HCT116 (cell line): ENCODE data around the gene TLCD3B. TPM values are rescaled to one million over a fixed set of nuclear protein-coding genes. Genes with fewer than 3 reads are reported as not detected.

ENCODE experiments used
- ATAC-seq: fragments of 200-7000 bp; cut with Tn5 transposase; 2 replicates; pipeline ENCODE4 v1.9.1; 2020; ENCODE audit warnings: mild to moderate bottlenecking, moderate library complexity
- Bru-seq: library from RNA; stranded (reverse); fragments of 400-500 nt; gene quantifications from one replicate; lab custom pipeline; 2021; lab: Mats Ljungman, UMichigan
- BruChase-seq, 2 experiments: library from RNA; stranded (reverse); fragments of 400-500 nt; gene quantifications; one replicate each; lab custom pipeline; 2021; lab: Mats Ljungman, UMichigan
- BruUV-seq: library from RNA; stranded (reverse); fragments of 400-500 nt; replicated peaks from 2 replicates; lab custom pipeline; 2021; lab: Mats Ljungman, UMichigan
- CTCF ChIA-PET: fragments of 300-600 bp; sonication (Branson Sonifier 250); formaldehyde crosslinking; loops from one replicate; lab custom pipeline; 2021; ENCODE audit warnings: antibody characterized with exemption; lab: Charles Lee
- POLR2A ChIA-PET: fragments of 300-600, 350-600 bp; sonication (Branson Sonifier 250); formaldehyde crosslinking; loops from one replicate; lab custom pipeline; 2021; ENCODE audit warnings: antibody characterized with exemption; lab: Charles Lee
- RAD21 ChIA-PET, 2 experiments: fragments of 300-600 bp; sonication (Branson Sonifier 250); formaldehyde crosslinking; loops; one replicate each; lab custom pipeline; 2023; ENCODE audit warnings: low total read pairs in 2 of 2; ENCODE audit not compliant: uncharacterized antibody in 2 of 2, unreplicated experiment in 2 of 2, low non-redundant PET in 1 of 2; lab: Charles Lee
- DNase-seq: peaks from one replicate; pipeline ENCODE4 v3.0.0-alpha.2; 2010; ENCODE audit warnings: low read depth, low spot score
- H2AFZ ChIP-seq: fragments of 200-600 bp; shearing (Covaris generic), sonication (generic); 2 replicates; pipeline ENCODE4 v1.6.1; 2017; ENCODE audit warnings: low read depth, mixed run types, mixed read lengths, antibody characterized with exemption, low read length; ENCODE audit not compliant: poor library complexity, severe bottlenecking
- H3K27ac ChIP-seq: 2 replicates; pipeline ENCODE4 v1.5.1; 2012; ENCODE audit warnings: low read depth, low read length
- H3K27me3 ChIP-seq: fragments of 200-600 bp; sonication (generic); 2 replicates; pipeline ENCODE4 v1.6.1; 2016; ENCODE audit warnings: mixed run types, low read length, mixed read lengths; ENCODE audit not compliant: insufficient read depth
- H3K36me3 ChIP-seq, 2 experiments: fragments of 200-500 bp in 1 of 2; fragments of 200-600 bp in 1 of 2; sonication (Bioruptor generic) in 1 of 2; sonication (generic) in 1 of 2; 2 replicates each; pipeline versions ENCODE4 v1.5.1 to v1.6.1; 2014 to 2016; ENCODE audit warnings: low read length in 2 of 2, inconsistent platforms in 1 of 2, mixed read lengths in 1 of 2, mixed run types in 1 of 2; ENCODE audit not compliant: insufficient read depth in 2 of 2, control insufficient read depth in 1 of 2
- H3K4me1 ChIP-seq, 2 experiments: fragments of 200-600 bp in 1 of 2; sonication (generic) in 1 of 2; 2 replicates each; pipeline versions ENCODE4 v1.5.1 to v1.6.1; 2012 to 2017; ENCODE audit warnings: low read length in 2 of 2, inconsistent platforms in 1 of 2, mild to moderate bottlenecking in 1 of 2, mixed read lengths in 1 of 2, mixed run types in 1 of 2, moderate library complexity in 1 of 2; ENCODE audit not compliant: insufficient read depth in 2 of 2, control insufficient read depth in 1 of 2
- H3K4me2 ChIP-seq: fragments of 200-600 bp; sonication (generic); 2 replicates; pipeline ENCODE4 v1.6.1; 2017; ENCODE audit warnings: mixed run types, low read length, mixed read lengths
- H3K4me3 ChIP-seq, 2 experiments: fragments of 200-600 bp in 1 of 2; sonication (generic) in 1 of 2; replicated peaks in 1 of 2; 2 replicates each; pipeline ENCODE4 v1.5.1; 2011 to 2016; ENCODE audit warnings: low read length in 2 of 2, control low read depth in 1 of 2, low read depth in 1 of 2, mild to moderate bottlenecking in 1 of 2, mixed read lengths in 1 of 2, mixed run types in 1 of 2
- H3K79me2 ChIP-seq: fragments of 200-600 bp; sonication (generic); 2 replicates; pipeline ENCODE4 v1.6.1; 2017; ENCODE audit warnings: mild to moderate bottlenecking, mixed run types, low read length, moderate library complexity, mixed read lengths; ENCODE audit not compliant: insufficient read depth
- H3K9ac ChIP-seq: fragments of 200-600 bp; sonication (generic); 2 replicates; pipeline ENCODE4 v1.6.1; 2016; ENCODE audit warnings: low read length, mixed read lengths
- H3K9me2 ChIP-seq: fragments of 200-600 bp; sonication (generic), shearing (Covaris generic); 2 replicates; pipeline ENCODE4 v1.6.1; 2017; ENCODE audit warnings: mixed run types, mild to moderate bottlenecking, moderate library complexity; ENCODE audit not compliant: insufficient read depth
- H3K9me3 ChIP-seq, 2 experiments: fragments of 200-500 bp in 1 of 2; fragments of 200-600 bp in 1 of 2; sonication (Bioruptor generic) in 1 of 2; sonication (generic) in 1 of 2; 2 replicates each; pipeline ENCODE4 v1.6.1; 2014 to 2017; ENCODE audit warnings: low read length in 2 of 2, mixed read lengths in 2 of 2, inconsistent platforms in 1 of 2, low read depth in 1 of 2, mild to moderate bottlenecking in 1 of 2, mixed run types in 1 of 2, moderate library complexity in 1 of 2; ENCODE audit not compliant: control insufficient read depth in 1 of 2, insufficient read depth in 1 of 2
- H4K20me1 ChIP-seq: fragments of 200-600 bp; sonication (generic), shearing (Covaris generic); 2 replicates; pipeline ENCODE4 v1.6.1; 2017; ENCODE audit warnings: mixed run types, mild to moderate bottlenecking, moderate library complexity; ENCODE audit not compliant: insufficient read depth
- ATF3 ChIP-seq: IDR thresholded peaks from 2 replicates; pipeline ENCODE4 v1.6.1; 2012
- CEBPB ChIP-seq: IDR thresholded peaks from 2 replicates; pipeline ENCODE4 v1.6.1; 2012; ENCODE audit warnings: low read depth
- EZH2phosphoT487 ChIP-seq: fragments of 200-600 bp; IDR thresholded peaks from 2 replicates; pipeline ENCODE4 v1.6.1; 2018; ENCODE audit warnings: antibody characterized with exemption, borderline replicate concordance
- MAX ChIP-seq: IDR thresholded peaks from 2 replicates; pipeline ENCODE4 v1.6.1; 2012
- POLR2AphosphoS5 ChIP-seq: IDR thresholded peaks from 2 replicates; pipeline ENCODE4 v1.6.1; 2011; ENCODE audit warnings: mild to moderate bottlenecking, low read depth, low read length, moderate library complexity
- SIN3A ChIP-seq: IDR thresholded peaks from 2 replicates; pipeline ENCODE4 v1.6.1; 2012; ENCODE audit warnings: low read depth
- ZFX ChIP-seq: fragments of 450-650 bp; IDR thresholded peaks from 2 replicates; pipeline ENCODE4 v1.6.1; 2017
- ZNF274 ChIP-seq: fragments of 200-500 bp; sonication (Bioruptor generic); IDR thresholded peaks from 2 replicates; pipeline ENCODE4 v1.6.1; 2014; ENCODE audit warnings: mild to moderate bottlenecking, low read depth, low read length, inconsistent platforms
- intact Hi-C: fragments of 100-400 bp; cut with micrococcal nuclease; formaldehyde crosslinking; loops from 2 replicates; pipeline ENCODE4 v1.10.0; 2022
- long read RNA-seq: library from polyadenylated mRNA; unstranded; transcript quantifications from one replicate; pipeline ENCODE4 v2.0.0, GENCODE V29; 2021; ENCODE audit not compliant: unreplicated experiment
- polyA plus RNA-seq: library from polyadenylated mRNA; unstranded; fragments of >200 nt; gene quantifications from 2 replicates; pipeline ENCODE4 v1.2.1, GENCODE V29; 2012; ENCODE audit warnings: missing spikeins
- total RNA-seq: library from RNA; stranded (reverse); gene quantifications from one replicate; pipeline ENCODE4 v1.2.1, GENCODE V29; 2021; ENCODE audit not compliant: unreplicated experiment
- TF ChIP-seq, protein P1 (sequence below), 3 experiments: fragments of 200-600 bp in 1 of 3; sonication (generic) in 1 of 3; IDR thresholded peaks in 2 of 3; conservative IDR thresholded peaks in 1 of 3; 2 replicates each; pipeline ENCODE4 v1.5.1; 2012 to 2017; ENCODE audit warnings: low read depth in 2 of 3, low read length in 2 of 3, antibody characterized with exemption in 1 of 3, borderline replicate concordance in 1 of 3, control low read depth in 1 of 3, mild to moderate bottlenecking in 1 of 3, mixed read lengths in 1 of 3, mixed run types in 1 of 3, moderate library complexity in 1 of 3; ENCODE audit not compliant: insufficient read depth in 1 of 3

Gene TLCD3B, protein sequence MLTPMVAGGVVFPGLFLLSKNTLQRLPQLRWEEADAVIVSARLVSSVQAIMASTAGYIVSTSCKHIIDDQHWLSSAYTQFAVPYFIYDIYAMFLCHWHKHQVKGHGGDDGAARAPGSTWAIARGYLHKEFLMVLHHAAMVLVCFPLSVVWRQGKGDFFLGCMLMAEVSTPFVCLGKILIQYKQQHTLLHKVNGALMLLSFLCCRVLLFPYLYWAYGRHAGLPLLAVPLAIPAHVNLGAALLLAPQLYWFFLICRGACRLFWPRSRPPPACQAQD
- total RNA-seq (1.0 TPM), Bru-seq, nascent RNA (percentile 25 among the genes with signal in this experiment), BruChase-seq, experiment 1, labeled RNA remaining after a 6-hour chase (percentile 25 among the genes with signal in this experiment), BruChase-seq, experiment 2, labeled RNA remaining after a 2-hour chase (percentile 27 among the genes with signal in this experiment)
- polyA plus RNA-seq, result 2.1 and 2.3 TPM in 2 replicates
- long read RNA-seq, result 0 reads

GRCh38 chr16:30030841-30031413 is at the start of gene TLCD3B:
Gene TLCD3B (minus strand): TSS chr16:30031271. CDS start chr16:30030527, 744 bp downstream.
- Histone ChIP-seq H2AFZ (no peak within 1 kb of the TSS), H3K9me3 (no peaks in the 10 kb centered on the region)
- intact Hi-C loops, result no loop called here

More at GRCh38 chr16:30030841-30031413, at the start of gene TLCD3B:
- no peak within 1 kb of the TSS for H3K9ac ChIP-seq
- H3K4me1 ChIP-seq, result peaks cover 0 to 5% of the 10 kb centered on the region in 2 experiments; a peak in 2 of 4 replicates
- H3K27me3 ChIP-seq, result no peaks in the 10 kb centered on the region
- H4K20me1 ChIP-seq, result no peaks in the 10 kb centered on the region
- H3K9me2 ChIP-seq, result no peaks in the 10 kb centered on the region
- no TSS peak for BruUV-seq
- ChIA-PET POLR2A (interaction anchor here (0.6 kb wide), 1 partner anchor 204 kb away, joined by 3 read pairs; no protein-coding TSS in a partner anchor), RAD21 (interaction anchor here in 1 of 2 experiments (0.7 to 2.5 kb wide), 2 partner anchors 147 to 331 kb away, joined by 3 to 8 read pairs; no protein-coding TSS in a partner anchor), CTCF (interaction anchor here (1.0 to 2.6 kb wide), 4 partner anchors 13 to 331 kb away, joined by 3 to 34 read pairs (median 8); partner anchors contain the start of gene PAGR1)
- ATAC-seq (no peak), DNase-seq (no peak)
- no peak within 1 kb of the TSS for H3K4me2 ChIP-seq
- no peak within 1 kb of the TSS for H3K27ac ChIP-seq
- H3K36me3 ChIP-seq, result no peaks in the 10 kb centered on the region
- no peaks in the 10 kb centered on the region for H3K79me2 ChIP-seq
- no peak within 1 kb of the TSS for H3K4me3 ChIP-seq
- TF ChIP-seq MAX (no peak), POLR2AphosphoS5 (no peak), CEBPB (no peak), SIN3A (no peak), ZNF274 (no peak), ZFX (no peak), ATF3 (no peak), EZH2phosphoT487 (no peak)
- TF ChIP-seq, protein P1, sequence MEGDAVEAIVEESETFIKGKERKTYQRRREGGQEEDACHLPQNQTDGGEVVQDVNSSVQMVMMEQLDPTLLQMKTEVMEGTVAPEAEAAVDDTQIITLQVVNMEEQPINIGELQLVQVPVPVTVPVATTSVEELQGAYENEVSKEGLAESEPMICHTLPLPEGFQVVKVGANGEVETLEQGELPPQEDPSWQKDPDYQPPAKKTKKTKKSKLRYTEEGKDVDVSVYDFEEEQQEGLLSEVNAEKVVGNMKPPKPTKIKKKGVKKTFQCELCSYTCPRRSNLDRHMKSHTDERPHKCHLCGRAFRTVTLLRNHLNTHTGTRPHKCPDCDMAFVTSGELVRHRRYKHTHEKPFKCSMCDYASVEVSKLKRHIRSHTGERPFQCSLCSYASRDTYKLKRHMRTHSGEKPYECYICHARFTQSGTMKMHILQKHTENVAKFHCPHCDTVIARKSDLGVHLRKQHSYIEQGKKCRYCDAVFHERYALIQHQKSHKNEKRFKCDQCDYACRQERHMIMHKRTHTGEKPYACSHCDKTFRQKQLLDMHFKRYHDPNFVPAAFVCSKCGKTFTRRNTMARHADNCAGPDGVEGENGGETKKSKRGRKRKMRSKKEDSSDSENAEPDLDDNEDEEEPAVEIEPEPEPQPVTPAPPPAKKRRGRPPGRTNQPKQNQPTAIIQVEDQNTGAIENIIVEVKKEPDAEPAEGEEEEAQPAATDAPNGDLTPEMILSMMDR (IDR thresholded peaks at IDR 0.05 in 2 of 3, conservative IDR thresholded peaks at IDR 0.05 in 1 of 3; ENCODE audit: borderline replicate concordance in 1 of 3, insufficient read depth in 1 of 3, low read depth in 2 of 3, low read length in 2 of 3), result no peak
